GM10248 (cell line): ENCODE data around the gene MRPS11.

Experiments used
- CTCF ChIA-PET: fragments of 300-600 bp; sonication (Branson Sonifier 250); formaldehyde crosslinking; extraction: SDS; loops from one replicate; lab custom pipeline; 2021; ENCODE audit warnings: antibody characterized with exemption; lab: Yijun Ruan, JAX
- POLR2A ChIA-PET: fragments of 350-650 bp; sonication (Branson Sonifier 250); formaldehyde crosslinking; extraction: SDS; loops from one replicate; lab custom pipeline; 2020; ENCODE audit warnings: antibody characterized with exemption; lab: Yijun Ruan, JAX
- DNase-seq: peaks from one replicate; pipeline ENCODE4 v3.0.0; 2012; ENCODE audit errors: extremely low spot score
- TF ChIP-seq, protein P1 (sequence below): IDR thresholded peaks from 2 replicates; pipeline ENCODE4 v1.5.1; 2012; ENCODE audit warnings: mild to moderate bottlenecking, low read depth; ENCODE audit errors: extremely low read depth, missing control alignments, control extremely low read depth

Gene MRPS11

GRCh38 chr15:88525418-88525817 lies 57.9 kb downstream of the MRPS11 start:
- DNase-seq: no peak
- ChIA-PET CTCF (no interaction called here), POLR2A (no interaction called here)
- TF ChIP-seq, protein P1, sequence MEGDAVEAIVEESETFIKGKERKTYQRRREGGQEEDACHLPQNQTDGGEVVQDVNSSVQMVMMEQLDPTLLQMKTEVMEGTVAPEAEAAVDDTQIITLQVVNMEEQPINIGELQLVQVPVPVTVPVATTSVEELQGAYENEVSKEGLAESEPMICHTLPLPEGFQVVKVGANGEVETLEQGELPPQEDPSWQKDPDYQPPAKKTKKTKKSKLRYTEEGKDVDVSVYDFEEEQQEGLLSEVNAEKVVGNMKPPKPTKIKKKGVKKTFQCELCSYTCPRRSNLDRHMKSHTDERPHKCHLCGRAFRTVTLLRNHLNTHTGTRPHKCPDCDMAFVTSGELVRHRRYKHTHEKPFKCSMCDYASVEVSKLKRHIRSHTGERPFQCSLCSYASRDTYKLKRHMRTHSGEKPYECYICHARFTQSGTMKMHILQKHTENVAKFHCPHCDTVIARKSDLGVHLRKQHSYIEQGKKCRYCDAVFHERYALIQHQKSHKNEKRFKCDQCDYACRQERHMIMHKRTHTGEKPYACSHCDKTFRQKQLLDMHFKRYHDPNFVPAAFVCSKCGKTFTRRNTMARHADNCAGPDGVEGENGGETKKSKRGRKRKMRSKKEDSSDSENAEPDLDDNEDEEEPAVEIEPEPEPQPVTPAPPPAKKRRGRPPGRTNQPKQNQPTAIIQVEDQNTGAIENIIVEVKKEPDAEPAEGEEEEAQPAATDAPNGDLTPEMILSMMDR: no peak

- TF ChIP-seq, protein P1: no peak
- no peak for DNase-seq
- ChIA-PET POLR2A (no interaction called here), CTCF (interaction anchor here (1.2 to 1.3 kb wide), 3 partner anchors 10 to 98 kb away, joined by 3 to 4 read pairs (median 4); no protein-coding TSS in a partner anchor)
Measured at GRCh38 chr15:88526247-88526879, 58.9 kb downstream of the MRPS11 start.

GRCh38 chr15:88529021-88529630 lies 61.6 kb downstream of the MRPS11 start:
- TF ChIP-seq, protein P1: no peak
- no peak for DNase-seq
- CTCF ChIA-PET: interaction anchor here (1.0 to 2.6 kb wide), 4 partner anchors 9 to 92 kb away, joined by 3 to 15 read pairs (median 4); partner anchors contain the start of gene AEN
- POLR2A ChIA-PET: no interaction called here
